HG02943 (cell line): ENCODE data around the gene CREB5.
A peak's percentile ranks its signal among the peaks of the same experiment; 100 is the strongest.

Experiments
- ATAC-seq: cut with Tn5 transposase; IDR thresholded peaks from one replicate; pipeline ENCODE4 v1.9.1; 2021; ENCODE audit warnings: mild to moderate bottlenecking, low read depth, moderate library complexity; ENCODE audit not compliant: unreplicated experiment

Gene CREB5

GRCh38 chr7:28697913-28698563 lies 285.7 kb downstream of the CREB5 start:
- ATAC-seq, result no peak

- no peak for ATAC-seq
These were observed 286.5 kb downstream of the CREB5 start for GRCh38 chr7:28698840-28699239.

DNA sequence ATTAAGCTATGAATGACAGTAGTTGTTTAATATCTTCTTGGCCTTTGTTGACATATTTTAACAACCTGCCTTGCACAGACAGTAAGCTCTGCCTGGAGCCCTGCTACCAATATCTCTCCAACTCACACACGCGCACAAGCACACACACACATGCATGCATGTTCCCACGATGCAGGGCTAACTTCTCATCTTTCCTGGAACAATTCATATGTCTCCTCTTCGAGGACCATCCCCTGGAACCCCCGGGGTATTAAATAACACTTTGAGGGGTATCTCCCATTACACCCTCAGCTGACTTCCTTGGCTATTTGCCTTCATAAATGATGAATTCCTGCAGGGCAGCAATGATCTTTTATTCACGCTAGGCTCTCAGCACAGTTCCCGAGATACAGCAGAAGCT lies 287.8 kb downstream of the CREB5 start:
- ATAC-seq, result no peak

- no peak for ATAC-seq
These were observed 288.5 kb downstream of the CREB5 start for GRCh38 chr7:28700790-28701203.

DNA sequence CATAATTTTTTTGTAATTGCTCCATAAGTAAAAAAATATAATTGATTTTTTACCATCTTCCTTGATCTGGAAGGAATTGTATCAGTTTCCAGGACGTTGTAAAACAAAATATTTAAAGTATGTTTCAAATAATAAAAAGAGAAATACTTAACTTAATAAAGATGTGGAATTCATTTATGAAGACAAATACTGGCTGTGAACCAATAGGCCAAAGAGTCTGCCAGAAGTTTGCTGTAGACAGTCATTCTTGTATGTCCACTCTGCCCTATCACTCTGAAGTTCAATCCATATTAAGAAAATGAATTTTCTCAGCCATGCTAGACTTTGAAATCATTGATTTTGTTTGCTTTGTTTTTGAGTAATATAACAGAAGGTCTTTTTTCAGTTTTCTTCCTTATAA lies 289.4 kb downstream of the CREB5 start:
- ATAC-seq, result no peak

DNA sequence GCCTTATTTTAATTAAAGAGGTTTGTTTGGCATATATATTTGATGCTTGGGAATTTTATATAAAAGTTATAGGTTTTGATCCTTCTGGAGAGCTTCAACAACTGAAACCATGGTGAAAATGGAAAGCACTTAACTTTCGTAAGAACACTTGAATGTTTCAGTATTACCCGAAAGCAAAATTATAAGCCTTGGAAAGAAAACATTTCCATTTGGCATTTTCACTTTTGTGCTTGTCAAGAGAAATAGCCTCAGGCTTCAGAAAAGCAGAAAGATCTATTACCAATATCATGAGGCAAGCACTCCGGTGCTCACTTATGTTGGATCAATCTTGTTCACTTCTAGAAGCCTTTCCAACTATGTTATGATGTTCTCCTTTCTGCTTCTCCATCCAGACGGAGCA lies 289.9 kb downstream of the CREB5 start:
- no peak for ATAC-seq

DNA sequence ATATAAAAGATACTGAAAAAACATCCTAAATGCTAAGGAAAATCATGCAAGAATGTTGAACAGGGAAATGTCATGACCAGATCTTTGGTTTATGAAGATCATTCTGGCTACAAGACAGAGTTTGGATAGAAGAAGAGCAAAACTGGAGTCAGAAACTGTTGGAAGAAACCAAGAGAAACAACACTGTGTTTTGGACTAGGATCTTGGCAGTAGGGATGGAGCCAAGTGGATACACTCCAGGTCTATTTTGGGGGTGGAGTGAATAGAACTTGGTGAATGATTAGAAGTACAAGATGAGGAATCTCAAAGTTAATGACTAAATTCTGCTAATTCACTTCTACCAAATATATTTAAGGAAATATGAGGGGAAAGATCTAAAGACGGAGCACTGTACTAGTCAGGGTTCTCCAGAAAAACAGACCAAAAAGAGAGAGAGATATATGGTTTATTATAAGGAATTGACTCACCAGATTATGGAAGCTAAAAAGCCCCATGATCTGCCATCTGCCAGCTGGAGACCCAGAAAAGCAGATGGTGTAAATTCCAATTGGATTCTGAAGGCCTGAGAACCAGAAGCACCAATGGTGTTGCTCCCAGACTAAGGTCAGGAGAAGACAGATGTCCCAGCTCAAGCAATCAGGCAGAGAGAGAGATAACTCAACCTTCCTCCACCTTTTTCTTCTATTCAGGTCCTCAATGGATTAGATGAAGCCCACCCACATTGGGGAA lies 290.9 kb downstream of the CREB5 start:
- no peak for ATAC-seq

DNA sequence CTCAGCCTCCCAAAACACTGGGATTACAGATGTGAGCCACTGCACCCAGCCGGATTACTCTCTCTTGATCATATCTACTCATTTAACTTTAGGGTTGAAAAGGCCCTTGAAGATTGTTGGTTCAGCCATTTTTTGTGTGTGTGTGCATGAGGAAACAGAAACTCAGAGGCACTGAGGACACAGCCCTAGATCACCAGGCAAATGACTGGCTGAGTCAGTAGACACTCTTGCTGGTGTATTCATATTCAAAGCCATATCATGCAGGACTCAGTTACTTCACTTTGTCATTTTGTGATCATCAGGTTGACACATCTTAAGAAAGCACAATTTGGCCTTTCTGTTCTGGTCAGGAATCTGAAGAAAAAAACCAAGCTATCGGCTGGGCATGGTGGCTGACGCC lies 292.4 kb downstream of the CREB5 start:
- ATAC-seq, result no peak

- ATAC-seq, result peak; percentile 77
These were observed 293.0 kb downstream of the CREB5 start for GRCh38 chr7:28705350-28705749.

DNA sequence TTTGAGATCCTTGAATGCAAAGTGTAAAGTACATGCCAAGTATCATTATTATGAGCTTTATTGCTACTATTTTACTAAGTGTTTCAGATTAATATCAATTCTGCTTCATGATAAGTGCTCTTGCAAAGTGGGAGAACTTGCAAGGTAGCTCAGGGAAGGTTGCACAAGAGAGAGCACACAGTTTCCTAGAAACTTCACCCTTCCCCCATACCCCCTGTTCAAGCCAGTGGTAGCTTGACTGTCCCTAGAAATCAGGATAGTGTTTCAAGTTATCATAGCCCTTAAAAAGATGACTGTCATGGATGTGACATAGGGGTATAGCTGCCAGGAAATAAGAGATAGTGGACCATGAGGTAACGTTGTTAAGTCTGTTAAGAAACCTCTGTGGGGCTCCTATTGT lies 294.3 kb downstream of the CREB5 start:
- no peak for ATAC-seq

GRCh38 chr7:28707291-28707690 lies 295.0 kb downstream of the CREB5 start:
- no peak for ATAC-seq

GRCh38 chr7:28708033-28708951 lies 296.0 kb downstream of the CREB5 start:
- ATAC-seq, result no peak

DNA sequence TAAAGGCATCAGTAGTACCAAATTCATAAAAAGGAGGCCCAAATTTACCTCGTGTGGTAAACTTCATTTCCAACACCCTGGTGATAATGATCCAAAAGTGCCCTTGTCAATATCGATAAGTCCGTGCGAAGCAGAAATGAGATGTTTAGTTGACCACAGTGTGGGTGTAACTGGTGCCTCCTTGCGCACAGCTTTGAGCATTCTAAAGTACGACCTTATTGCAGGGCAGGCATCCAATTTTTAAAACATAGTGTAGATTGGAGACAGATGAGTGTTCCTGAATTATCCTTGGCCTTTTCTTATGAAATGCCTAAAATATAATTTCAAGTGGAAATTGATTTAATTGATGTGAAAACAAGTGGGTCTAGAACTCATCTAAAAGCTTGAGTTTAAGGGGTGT lies 297.4 kb downstream of the CREB5 start:
- no peak for ATAC-seq

GRCh38 chr7:28711114-28711513 lies 298.8 kb downstream of the CREB5 start:
- no peak for ATAC-seq

DNA sequence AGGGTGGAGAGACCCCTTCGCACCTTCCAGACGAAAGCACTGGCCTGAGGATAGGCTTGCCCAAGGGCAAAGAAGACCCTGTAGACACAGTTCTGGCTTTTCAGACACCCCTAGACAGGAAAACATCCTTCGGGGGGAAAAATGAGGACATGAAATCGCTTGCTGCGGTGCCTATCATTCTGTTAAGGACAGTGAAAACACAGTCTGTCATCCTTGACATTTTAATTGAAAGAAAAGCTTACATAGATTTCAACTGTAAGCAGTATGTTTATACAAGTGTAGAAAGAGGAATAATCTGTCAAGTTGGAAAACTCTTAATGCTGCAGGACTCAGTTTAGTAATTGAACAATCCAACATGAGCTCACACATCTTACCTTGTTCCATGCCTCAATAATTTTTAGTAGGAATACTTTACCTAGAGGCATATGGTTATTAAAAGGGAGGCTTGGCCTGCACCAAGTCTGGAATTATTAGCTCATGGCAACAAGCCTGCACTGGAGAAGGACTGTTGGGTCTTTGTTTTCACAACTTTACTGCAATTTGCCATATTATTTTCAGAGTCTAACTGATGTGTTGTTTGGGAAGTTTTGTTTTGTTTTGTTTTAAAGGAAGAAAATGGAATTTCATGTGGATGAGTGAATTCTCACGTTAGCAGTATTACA lies 302.3 kb downstream of the CREB5 start:
- no peak for ATAC-seq

DNA sequence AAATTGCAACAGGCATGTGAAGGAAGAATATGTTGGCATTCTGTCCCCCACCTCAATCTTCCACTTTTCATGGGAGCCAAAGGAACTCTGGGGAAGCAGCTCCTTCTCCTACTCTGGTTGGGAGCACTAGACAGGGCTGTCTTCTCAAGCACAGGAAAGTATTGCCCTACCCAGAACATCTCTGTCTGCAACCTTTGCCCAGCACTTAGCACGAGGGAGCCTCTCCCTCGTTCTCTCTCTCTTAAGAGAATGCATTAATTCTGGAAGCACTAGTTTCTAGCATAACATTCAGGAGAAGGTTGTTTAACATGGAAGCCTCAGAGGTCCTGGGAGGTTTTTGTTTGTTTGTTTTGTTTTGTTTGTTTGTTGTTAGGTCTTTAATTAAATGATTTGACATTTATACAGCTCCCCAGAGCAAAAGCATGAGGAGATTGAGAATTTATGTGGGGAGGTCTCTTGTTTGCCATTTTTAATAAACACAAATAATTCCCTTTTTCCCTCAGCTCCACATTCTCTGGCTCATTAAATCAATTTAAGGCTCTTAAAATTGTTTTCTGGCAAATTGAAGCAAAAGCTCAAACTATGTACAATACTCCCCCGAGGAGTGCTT lies 305.2 kb downstream of the CREB5 start:
- ATAC-seq, result no peak

- ATAC-seq, result no peak
These were observed 305.8 kb downstream of the CREB5 start for GRCh38 chr7:28718055-28718481.

DNA sequence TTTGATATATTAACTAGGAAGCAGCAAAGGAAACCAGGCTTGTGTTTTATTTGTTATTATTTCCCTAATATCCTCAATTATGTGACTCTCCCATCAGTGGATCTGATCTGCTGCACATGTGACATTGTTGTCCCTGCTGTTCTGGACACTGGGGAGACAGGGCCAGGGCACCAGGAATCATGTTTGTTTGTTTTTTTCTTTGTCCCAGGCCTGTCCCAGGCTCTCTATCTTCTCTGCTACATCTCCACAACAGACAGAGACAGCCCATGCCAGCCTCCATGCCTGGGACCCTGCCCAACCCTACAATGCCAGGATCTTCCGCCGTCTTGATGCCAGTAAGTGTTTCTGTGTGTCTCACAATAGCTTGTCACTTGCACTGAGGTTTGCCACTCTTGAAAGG lies 306.2 kb downstream of the CREB5 start:
- ATAC-seq, result no peak

DNA sequence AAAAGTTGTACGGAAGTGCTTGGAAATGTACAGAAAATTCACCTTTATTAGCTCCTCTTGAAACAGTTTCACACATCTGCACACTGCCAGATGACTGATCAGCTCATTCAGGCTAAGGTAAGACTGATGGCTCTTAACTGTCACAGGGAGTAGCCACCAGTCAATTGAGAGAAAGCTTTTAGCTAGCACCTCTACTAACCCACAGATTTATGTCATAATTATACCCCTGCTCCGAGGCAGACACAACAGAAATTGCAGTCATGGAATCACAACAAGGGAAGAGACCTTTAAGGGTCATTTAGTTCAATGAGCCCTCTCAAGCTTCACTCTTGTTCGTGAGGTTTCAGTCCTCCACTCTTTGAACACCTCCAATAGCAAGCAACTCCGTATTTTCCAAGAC lies 310.4 kb downstream of the CREB5 start:
- ATAC-seq, result no peak

GRCh38 chr7:28723336-28723735 lies 311.0 kb downstream of the CREB5 start:
- ATAC-seq, result no peak
